Measurements from ENCODE around the gene P2RX3.
"Not testable (repeated sequence)": the region's sequence is repeated elsewhere in the genome, so short reads cannot be mapped to it uniquely, and the experiment has no call there.

Gene P2RX3

GRCh38 chr11:57335343-57336110 lies 2.6 kb upstream of the P2RX3 start, which contains the start of gene SSRP1:
Gene SSRP1, minus strand, starts transcription at chr11:57335892. Its CDS starts 771 bp downstream, at chr11:57335121.
- Histone ChIP-seq H3K27ac (ENCODE audit: low read depth, low read length, poor library complexity, severe bottlenecking) (peak within 1 kb of the TSS; percentile 34), H3K4me1 (ENCODE audit: insufficient read depth, low read length, severe bottlenecking) (peaks cover 20% of the 10 kb centered on the region), H3K9me2 (ENCODE audit: low read depth, low read length) (no peaks in the 10 kb centered on the region), H3K27me3 (ENCODE audit: insufficient read depth, low read length) (no peaks in the 10 kb centered on the region), H3K9me3 (ENCODE audit: low read length) (no peaks in the 10 kb centered on the region), H4K20me1 (ENCODE audit: insufficient read depth, low read length) (no peaks in the 10 kb centered on the region), H2AFZ (ENCODE audit: low read length) (peak within 1 kb of the TSS; percentile 90; the same call in 1 of the 2 replicates), H3F3A (ENCODE audit: insufficient read depth, low read length) (no peaks in the 10 kb centered on the region), H3K79me2 (ENCODE audit: insufficient read depth, low read length) (peaks cover 24% of the 10 kb centered on the region), H3K36me3 (ENCODE audit: insufficient read depth, low read length) (peaks cover 44% of the 10 kb centered on the region), H3K9ac (ENCODE audit: low read length) (peak within 1 kb of the TSS; percentile 98), H3K4me3 (ENCODE audit: low read depth, low read length, poor library complexity, severe bottlenecking) (peak within 1 kb of the TSS; percentile 97), H3K4me2 (ENCODE audit: low read length) (peak within 1 kb of the TSS; percentile 98)
- TF ChIP-seq CTCF (IDR thresholded peaks at IDR 0.05; ENCODE audit: low read length) = peak; percentile 15; the same call in 1 of the 2 replicates
- no peak for TF ChIP-seq EZH2 (IDR thresholded peaks at IDR 0.05; ENCODE audit: borderline replicate concordance, low read length)

GRCh38 chr11:57336111-57336666 lies 2.0 kb upstream of the P2RX3 start:
- Histone ChIP-seq H3K27ac (ENCODE audit: low read depth, low read length, poor library complexity, severe bottlenecking) (no peak overlapping the region), H3K4me2 (ENCODE audit: low read length) (peak overlapping the region; percentile 98), H3K36me3 (ENCODE audit: insufficient read depth, low read length) (peaks cover 38% of the 10 kb centered on the region), H3K4me1 (ENCODE audit: insufficient read depth, low read length, severe bottlenecking) (peaks cover 20% of the 10 kb centered on the region), H2AFZ (ENCODE audit: low read length) (peak overlapping the region; percentile 90; the same call in 1 of the 2 replicates), H3K9me3 (ENCODE audit: low read length) (no peaks in the 10 kb centered on the region), H3K27me3 (ENCODE audit: insufficient read depth, low read length) (no peaks in the 10 kb centered on the region), H4K20me1 (ENCODE audit: insufficient read depth, low read length) (no peaks in the 10 kb centered on the region), H3K9ac (ENCODE audit: low read length) (peak overlapping the region; percentile 98), H3K9me2 (ENCODE audit: low read depth, low read length) (no peaks in the 10 kb centered on the region), H3K4me3 (ENCODE audit: low read depth, low read length, poor library complexity, severe bottlenecking) (peak overlapping the region; percentile 97), H3F3A (ENCODE audit: insufficient read depth, low read length) (no peaks in the 10 kb centered on the region), H3K79me2 (ENCODE audit: insufficient read depth, low read length) (peaks cover 24% of the 10 kb centered on the region)
- TF ChIP-seq CTCF (IDR thresholded peaks at IDR 0.05; ENCODE audit: low read length) (no peak), EZH2 (IDR thresholded peaks at IDR 0.05; ENCODE audit: borderline replicate concordance, low read length) (no peak)

GRCh38 chr11:57336856-57337255 lies 1.3 kb upstream of the P2RX3 start:
- H3K4me3 ChIP-seq (ENCODE audit: low read depth, low read length, poor library complexity, severe bottlenecking); H3K4me2 ChIP-seq (ENCODE audit: low read length); H3K27ac ChIP-seq (ENCODE audit: low read depth, low read length, poor library complexity, severe bottlenecking); H3K9me3 ChIP-seq (ENCODE audit: low read length); H3F3A ChIP-seq (ENCODE audit: insufficient read depth, low read length); H3K9me2 ChIP-seq (ENCODE audit: low read depth, low read length); H2AFZ ChIP-seq (ENCODE audit: low read length); H4K20me1 ChIP-seq (ENCODE audit: insufficient read depth, low read length); H3K27me3 ChIP-seq (ENCODE audit: insufficient read depth, low read length); H3K9ac ChIP-seq (ENCODE audit: low read length): not testable (repeated sequence)
- peaks cover 31% of the 10 kb centered on the region for H3K36me3 ChIP-seq (ENCODE audit: insufficient read depth, low read length)
- H3K4me1 ChIP-seq (ENCODE audit: insufficient read depth, low read length, severe bottlenecking) = peaks cover 20% of the 10 kb centered on the region
- peaks cover 24% of the 10 kb centered on the region for H3K79me2 ChIP-seq (ENCODE audit: insufficient read depth, low read length)
